ENCODE measurements around the gene MAP2K3. TPM values are rescaled to one million over a fixed set of nuclear protein-coding genes. Genes with fewer than 3 reads are reported as not detected.
A peak's percentile ranks its signal among the peaks of the same experiment; 100 is the strongest.

Gene MAP2K3
- total RNA-seq, 2 donors from 2014 or later, result 66.6 to 81.1 TPM

DNA sequence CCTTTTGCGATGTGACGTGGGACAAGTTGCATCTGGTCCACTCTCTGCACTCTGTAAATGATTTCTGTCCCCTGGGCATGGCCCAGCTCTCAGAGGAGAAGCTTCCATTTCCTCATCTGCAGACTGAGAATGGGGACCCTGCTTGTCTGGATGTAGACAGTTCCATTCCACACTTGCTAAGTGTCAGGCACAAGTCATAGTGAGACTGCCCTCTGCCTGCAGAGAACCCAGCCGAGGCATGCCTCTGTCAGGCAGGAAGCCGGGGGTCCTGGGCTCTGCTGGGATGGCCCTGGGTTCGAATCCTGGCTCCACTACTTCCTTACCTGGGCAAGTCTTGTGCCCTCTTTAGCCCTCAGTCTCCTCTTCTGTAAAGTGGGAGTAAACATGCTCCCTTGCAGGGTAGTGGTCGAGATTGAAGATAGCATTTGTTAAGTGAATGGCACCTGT is 4.1 kb downstream of the MAP2K3 start:
- Histone ChIP-seq H3K27me3 (replicated peaks; ENCODE audit: insufficient read depth) (no peaks in the 10 kb centered on the region), H3K9me3 (no peaks in the 10 kb centered on the region), H3K4me3 (peak overlapping the region; percentile 88), H3K4me1 (ENCODE audit: control insufficient read depth in 1 of 2, low read depth in 2 of 2) (peaks cover 36 to 44% of the 10 kb centered on the region in 2 donors), H3K36me3 (peaks cover 4% of the 10 kb centered on the region), H3K27ac (peak overlapping the region; percentile 71 to 96)
- ATAC-seq (ENCODE audit: insufficient number of reproducible peaks, low FRiP score, low read depth), result no peak
- TF ChIP-seq, protein P1, sequence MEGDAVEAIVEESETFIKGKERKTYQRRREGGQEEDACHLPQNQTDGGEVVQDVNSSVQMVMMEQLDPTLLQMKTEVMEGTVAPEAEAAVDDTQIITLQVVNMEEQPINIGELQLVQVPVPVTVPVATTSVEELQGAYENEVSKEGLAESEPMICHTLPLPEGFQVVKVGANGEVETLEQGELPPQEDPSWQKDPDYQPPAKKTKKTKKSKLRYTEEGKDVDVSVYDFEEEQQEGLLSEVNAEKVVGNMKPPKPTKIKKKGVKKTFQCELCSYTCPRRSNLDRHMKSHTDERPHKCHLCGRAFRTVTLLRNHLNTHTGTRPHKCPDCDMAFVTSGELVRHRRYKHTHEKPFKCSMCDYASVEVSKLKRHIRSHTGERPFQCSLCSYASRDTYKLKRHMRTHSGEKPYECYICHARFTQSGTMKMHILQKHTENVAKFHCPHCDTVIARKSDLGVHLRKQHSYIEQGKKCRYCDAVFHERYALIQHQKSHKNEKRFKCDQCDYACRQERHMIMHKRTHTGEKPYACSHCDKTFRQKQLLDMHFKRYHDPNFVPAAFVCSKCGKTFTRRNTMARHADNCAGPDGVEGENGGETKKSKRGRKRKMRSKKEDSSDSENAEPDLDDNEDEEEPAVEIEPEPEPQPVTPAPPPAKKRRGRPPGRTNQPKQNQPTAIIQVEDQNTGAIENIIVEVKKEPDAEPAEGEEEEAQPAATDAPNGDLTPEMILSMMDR (IDR thresholded peaks at IDR 0.05), result no peak
- DNase-seq (ENCODE audit: low spot score), result no peak

DNA sequence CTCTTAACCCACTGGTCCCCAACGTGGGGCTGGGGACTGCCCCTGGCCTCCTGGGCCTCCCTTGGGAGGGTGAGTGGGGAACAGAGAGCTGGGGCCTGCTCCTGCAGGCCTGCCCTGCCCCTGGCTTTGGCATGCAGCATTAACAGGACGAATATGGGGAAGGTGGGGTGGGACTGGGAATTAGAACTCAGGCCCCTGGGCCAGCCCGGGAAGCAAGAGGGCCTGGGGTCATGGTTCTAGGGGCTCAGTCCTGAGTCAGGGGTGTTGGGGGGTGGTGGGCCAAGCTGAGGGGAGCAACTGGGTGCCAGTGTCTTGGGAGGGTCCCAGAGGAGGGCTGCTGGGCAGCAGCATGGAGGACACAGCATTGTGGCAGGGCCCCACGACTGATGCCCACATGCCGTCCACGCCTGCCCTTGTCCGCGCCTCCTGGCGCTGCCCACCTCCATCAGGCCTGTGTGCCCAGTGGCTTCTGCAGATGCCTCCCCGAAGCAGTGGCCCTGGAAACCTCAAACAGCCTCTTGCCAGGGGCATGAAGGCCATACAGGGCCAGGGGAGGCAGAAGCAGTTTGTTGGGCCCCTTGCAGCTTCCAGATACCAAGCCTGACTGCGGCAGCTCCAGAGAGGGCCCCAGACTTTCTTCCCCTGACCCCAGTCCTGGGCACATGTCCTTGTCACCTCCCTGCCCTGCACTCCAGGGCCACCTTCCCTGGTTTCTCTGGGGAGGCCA is 4.8 kb downstream of the MAP2K3 start:
- Histone ChIP-seq H3K36me3 (peaks cover 4% of the 10 kb centered on the region), H3K4me1 (ENCODE audit: control insufficient read depth in 1 of 2, low read depth in 2 of 2) (peaks cover 32 to 44% of the 10 kb centered on the region in 2 donors), H3K4me3 (peak overlapping the region; percentile 88), H3K27me3 (replicated peaks; ENCODE audit: insufficient read depth) (no peaks in the 10 kb centered on the region), H3K27ac (peak overlapping the region; percentile 71 to 96), H3K9me3 (no peaks in the 10 kb centered on the region)
- ATAC-seq (ENCODE audit: insufficient number of reproducible peaks, low FRiP score, low read depth) (no peak), DNase-seq (ENCODE audit: low spot score) (no peak)
- TF ChIP-seq, protein P1 (IDR thresholded peaks at IDR 0.05), result no peak

DNA sequence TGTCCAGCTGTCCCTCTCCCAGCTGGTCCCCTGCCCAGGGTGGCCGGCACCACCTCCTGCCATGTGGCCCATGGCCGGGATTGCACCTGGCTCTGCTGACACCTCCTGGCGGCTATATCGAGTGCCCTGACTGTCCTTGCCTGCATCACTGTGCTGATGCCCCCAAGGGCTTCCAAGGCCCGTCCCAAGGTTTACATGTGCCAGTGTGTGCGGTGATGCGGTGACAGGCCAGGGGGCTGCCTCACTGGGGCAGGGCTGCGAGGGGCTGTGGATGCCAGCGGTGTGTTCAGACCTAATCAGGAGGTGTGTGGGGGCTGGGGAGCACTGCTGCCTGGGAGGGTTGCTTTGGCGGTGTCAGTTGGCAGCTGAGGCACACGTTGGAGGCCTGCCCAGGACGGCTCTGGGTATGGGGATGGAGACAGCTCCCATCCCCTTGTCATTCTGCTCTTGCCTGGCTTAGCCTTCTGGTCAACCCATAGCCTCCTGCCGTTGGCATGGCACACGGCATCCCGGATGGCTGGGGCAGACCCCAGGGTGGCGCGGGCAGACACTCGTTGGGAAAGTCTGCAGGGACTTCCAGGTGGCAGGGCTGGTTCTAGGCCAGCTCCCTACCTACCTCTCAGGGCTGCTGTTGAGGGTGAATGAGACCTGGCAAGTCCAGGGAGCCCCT is 5.5 kb downstream of the MAP2K3 start:
- TF ChIP-seq, protein P1 (IDR thresholded peaks at IDR 0.05), result no peak
- no peak for DNase-seq (ENCODE audit: low spot score)
- Histone ChIP-seq H3K27ac (peak overlapping the region in 1 of 2 donors; percentile 96), H3K4me3 (peak overlapping the region; percentile 88), H3K4me1 (ENCODE audit: control insufficient read depth in 1 of 2, low read depth in 2 of 2) (peaks cover 32 to 44% of the 10 kb centered on the region in 2 donors), H3K9me3 (no peaks in the 10 kb centered on the region), H3K36me3 (peaks cover 4% of the 10 kb centered on the region), H3K27me3 (replicated peaks; ENCODE audit: insufficient read depth) (no peaks in the 10 kb centered on the region)
- no peak for ATAC-seq (ENCODE audit: insufficient number of reproducible peaks, low FRiP score, low read depth)

DNA sequence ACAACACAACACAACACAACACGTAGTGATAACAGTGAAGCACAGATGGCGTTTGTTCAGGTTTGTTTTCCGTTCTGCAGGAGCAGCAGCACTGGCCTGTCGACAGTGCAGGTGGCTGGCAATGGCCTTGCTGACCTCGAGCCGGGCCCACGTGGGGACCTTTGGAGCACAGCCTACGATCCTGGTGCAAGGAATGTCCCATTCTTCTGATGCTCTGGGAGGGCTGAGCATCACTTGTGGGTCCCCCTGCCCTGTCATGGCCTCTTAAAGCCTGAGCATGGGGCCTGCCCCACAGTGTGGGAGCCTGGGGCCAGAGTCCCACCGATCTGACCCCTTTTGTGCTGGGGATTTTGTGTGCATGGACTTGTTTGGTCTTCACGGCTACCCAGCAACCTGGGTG is 6.8 kb downstream of the MAP2K3 start:
- Histone ChIP-seq H3K27me3 (replicated peaks; ENCODE audit: insufficient read depth) (no peaks in the 10 kb centered on the region), H3K9me3 (no peaks in the 10 kb centered on the region), H3K27ac (no peak overlapping the region), H3K4me1 (ENCODE audit: control insufficient read depth in 1 of 2, low read depth in 2 of 2) (peaks cover 32 to 49% of the 10 kb centered on the region in 2 donors), H3K36me3 (peaks cover 4% of the 10 kb centered on the region), H3K4me3 (no peak overlapping the region)
- no peak for ATAC-seq (ENCODE audit: insufficient number of reproducible peaks, low FRiP score, low read depth)
- TF ChIP-seq, protein P1 (IDR thresholded peaks at IDR 0.05), result no peak
- DNase-seq (ENCODE audit: low spot score), result no peak

DNA sequence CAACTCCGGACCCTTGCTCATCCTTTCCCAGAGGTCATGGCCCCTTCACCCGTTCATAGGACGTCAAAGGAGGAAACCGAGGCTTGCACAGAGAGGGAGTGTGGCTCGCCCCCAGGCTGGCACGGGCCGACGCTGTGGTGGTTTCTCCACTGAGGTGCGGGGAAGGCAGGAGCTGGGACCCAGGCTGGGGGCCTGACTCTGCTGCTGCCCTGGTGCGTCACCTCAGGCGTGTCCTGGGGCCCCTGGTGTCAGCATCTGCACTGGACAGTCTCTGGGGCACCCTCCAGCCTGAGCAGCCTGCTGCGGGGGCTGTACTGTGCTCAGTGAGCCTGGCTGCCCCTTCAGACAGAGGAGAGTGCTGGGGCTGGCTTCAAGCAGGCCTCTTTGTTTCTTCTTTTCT is 7.4 kb downstream of the MAP2K3 start:
- H3K27me3 ChIP-seq (replicated peaks; ENCODE audit: insufficient read depth), result no peaks in the 10 kb centered on the region
- H3K36me3 ChIP-seq, result peaks cover 4% of the 10 kb centered on the region
- H3K27ac ChIP-seq, result no peak overlapping the region
- no peaks in the 10 kb centered on the region for H3K9me3 ChIP-seq
- H3K4me1 ChIP-seq (ENCODE audit: control insufficient read depth in 1 of 2, low read depth in 2 of 2), result peaks cover 29 to 49% of the 10 kb centered on the region in 2 donors
- ATAC-seq (ENCODE audit: insufficient number of reproducible peaks, low FRiP score, low read depth) (no peak), DNase-seq (ENCODE audit: low spot score) (no peak)
- TF ChIP-seq, protein P1 (IDR thresholded peaks at IDR 0.05), result no peak
- no peak overlapping the region for H3K4me3 ChIP-seq
